Omental fat pad (tissue), 4 donors: ENCODE results near the gene ODR4. TPM values are rescaled to one million over a fixed set of nuclear protein-coding genes. Genes with fewer than 3 reads are reported as not detected.

Experiments used
- ATAC-seq: fragments of 150-250 bp; one replicate; pipeline ENCODE4 v1.9.1; 2016; ENCODE audit warnings: mild to moderate bottlenecking, moderate library complexity; ENCODE audit not compliant: low FRiP score
- DNase-seq: peaks from one replicate; pipeline ENCODE4 v3.0.0-alpha.2; 2019; ENCODE audit warnings: low spot score
- CTCF ChIP-seq, 3 donors: fragments of 450-650 bp; IDR thresholded peaks; one replicate each; pipeline ENCODE4 v1.5.1; 2016 to 2017; ENCODE audit warnings: antibody characterized with exemption in 3 of 3, mild to moderate bottlenecking in 3 of 3, moderate library complexity in 2 of 3
- total RNA-seq, 4 donors: library from RNA; depleted of rRNA; stranded (reverse); fragments of >200 nt; gene quantifications; one replicate each; pipeline ENCODE4 v1.1.0, GENCODE V29; 2016

The ODR4 gene
- total RNA-seq, 4 donors from 2014 or later: 16.9 to 20.8 (median 19.2) TPM

- no peak for DNase-seq
- no peak for TF ChIP-seq CTCF (IDR thresholded peaks at IDR 0.05)
- no peak for ATAC-seq
Observed at GRCh38 chr1:186424539-186424938, 48.9 kb downstream of the ODR4 start.

GRCh38 chr1:186426118-186426517 is 50.5 kb downstream of the ODR4 start:
- DNase-seq (no peak), ATAC-seq (no peak)
- TF ChIP-seq CTCF (IDR thresholded peaks at IDR 0.05): no peak

GRCh38 chr1:186429017-186429416 is 53.4 kb downstream of the ODR4 start:
- DNase-seq (no peak), ATAC-seq (no peak)
- no peak for TF ChIP-seq CTCF (IDR thresholded peaks at IDR 0.05)

- DNase-seq: no peak
- TF ChIP-seq CTCF (IDR thresholded peaks at IDR 0.05): no peak
- ATAC-seq: no peak
Observed at GRCh38 chr1:186435336-186435735, 59.7 kb downstream of the ODR4 start.

- ATAC-seq (no peak), DNase-seq (no peak)
- no peak for TF ChIP-seq CTCF (IDR thresholded peaks at IDR 0.05)
Observed at GRCh38 chr1:186438567-186438966, 62.9 kb downstream of the ODR4 start.

GRCh38 chr1:186440584-186440983 is 64.9 kb downstream of the ODR4 start:
- ATAC-seq (no peak), DNase-seq (no peak)
- TF ChIP-seq CTCF (IDR thresholded peaks at IDR 0.05): no peak

- ATAC-seq: no peak
- TF ChIP-seq CTCF (IDR thresholded peaks at IDR 0.05): no peak
- DNase-seq: no peak
Observed at GRCh38 chr1:186442651-186443375, 67.2 kb downstream of the ODR4 start.
